ENCODE data around the gene RAMP1.
A peak's percentile ranks its signal among the peaks of the same experiment; 100 is the strongest.

The RAMP1 gene

GRCh38 chr2:237859533-237860272 is at the start of gene RAMP1:
Gene RAMP1 (plus strand): TSS chr2:237859623. CDS start chr2:237859676, 53 bp downstream.
- no peak for DNase-seq (ENCODE audit: low read depth)
- no peak for TF ChIP-seq CTCF (IDR thresholded peaks at IDR 0.05; ENCODE audit: insufficient read depth, low read depth, low read length, missing control alignments)
- H3K4me3 ChIP-seq (ENCODE audit: low read depth, low read length), result no peak within 1 kb of the TSS

- no peak for TF ChIP-seq CTCF (IDR thresholded peaks at IDR 0.05; ENCODE audit: insufficient read depth, low read depth, low read length, missing control alignments)
- DNase-seq (ENCODE audit: low read depth), result peak; percentile 26
- no peak overlapping the region for H3K4me3 ChIP-seq (ENCODE audit: low read depth, low read length)
Measured at GRCh38 chr2:237815637-237816036, 43.8 kb upstream of the RAMP1 start.

GRCh38 chr2:237816531-237816930 is 42.9 kb upstream of the RAMP1 start:
- no peak overlapping the region for H3K4me3 ChIP-seq (ENCODE audit: low read depth, low read length)
- no peak for DNase-seq (ENCODE audit: low read depth)
- TF ChIP-seq CTCF (IDR thresholded peaks at IDR 0.05; ENCODE audit: insufficient read depth, low read depth, low read length, missing control alignments), result no peak

- no peak for DNase-seq (ENCODE audit: low read depth)
- H3K4me3 ChIP-seq (ENCODE audit: low read depth, low read length), result no peak overlapping the region
- TF ChIP-seq CTCF (IDR thresholded peaks at IDR 0.05; ENCODE audit: insufficient read depth, low read depth, low read length, missing control alignments), result no peak
Measured at GRCh38 chr2:237818066-237818473, 41.4 kb upstream of the RAMP1 start.

GRCh38 chr2:237819231-237819630 is 40.2 kb upstream of the RAMP1 start:
- H3K4me3 ChIP-seq (ENCODE audit: low read depth, low read length), result no peak overlapping the region
- no peak for DNase-seq (ENCODE audit: low read depth)
- no peak for TF ChIP-seq CTCF (IDR thresholded peaks at IDR 0.05; ENCODE audit: insufficient read depth, low read depth, low read length, missing control alignments)

- DNase-seq (ENCODE audit: low read depth), result no peak
- TF ChIP-seq CTCF (IDR thresholded peaks at IDR 0.05; ENCODE audit: insufficient read depth, low read depth, low read length, missing control alignments), result no peak
- no peak overlapping the region for H3K4me3 ChIP-seq (ENCODE audit: low read depth, low read length)
Measured at GRCh38 chr2:237820421-237820820, 39.0 kb upstream of the RAMP1 start.

- no peak for DNase-seq (ENCODE audit: low read depth)
- no peak overlapping the region for H3K4me3 ChIP-seq (ENCODE audit: low read depth, low read length)
- no peak for TF ChIP-seq CTCF (IDR thresholded peaks at IDR 0.05; ENCODE audit: insufficient read depth, low read depth, low read length, missing control alignments)
Measured at GRCh38 chr2:237823544-237823943, 35.9 kb upstream of the RAMP1 start.

Measured in GM12865 (cell line).